ENCODE measurements around the gene VDAC2.

DNA sequence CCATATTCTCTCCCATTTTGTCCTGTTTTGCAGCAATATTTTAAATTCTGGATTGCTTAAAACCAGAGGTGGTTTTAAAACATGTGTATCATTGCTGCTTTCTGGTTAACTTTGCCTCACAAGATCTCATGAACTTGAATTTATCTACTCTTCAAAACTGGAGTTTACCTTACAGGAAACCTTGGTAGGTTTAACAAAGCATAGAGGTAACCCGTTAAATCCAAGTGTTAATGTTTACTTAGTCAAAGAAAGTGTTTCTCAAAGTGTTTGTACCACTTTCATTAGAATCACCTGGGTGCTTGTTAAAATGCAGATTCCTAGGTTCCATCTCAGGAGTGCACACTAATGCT is 44.0 kb upstream of the VDAC2 start:
- TF ChIP-seq, protein P1, sequence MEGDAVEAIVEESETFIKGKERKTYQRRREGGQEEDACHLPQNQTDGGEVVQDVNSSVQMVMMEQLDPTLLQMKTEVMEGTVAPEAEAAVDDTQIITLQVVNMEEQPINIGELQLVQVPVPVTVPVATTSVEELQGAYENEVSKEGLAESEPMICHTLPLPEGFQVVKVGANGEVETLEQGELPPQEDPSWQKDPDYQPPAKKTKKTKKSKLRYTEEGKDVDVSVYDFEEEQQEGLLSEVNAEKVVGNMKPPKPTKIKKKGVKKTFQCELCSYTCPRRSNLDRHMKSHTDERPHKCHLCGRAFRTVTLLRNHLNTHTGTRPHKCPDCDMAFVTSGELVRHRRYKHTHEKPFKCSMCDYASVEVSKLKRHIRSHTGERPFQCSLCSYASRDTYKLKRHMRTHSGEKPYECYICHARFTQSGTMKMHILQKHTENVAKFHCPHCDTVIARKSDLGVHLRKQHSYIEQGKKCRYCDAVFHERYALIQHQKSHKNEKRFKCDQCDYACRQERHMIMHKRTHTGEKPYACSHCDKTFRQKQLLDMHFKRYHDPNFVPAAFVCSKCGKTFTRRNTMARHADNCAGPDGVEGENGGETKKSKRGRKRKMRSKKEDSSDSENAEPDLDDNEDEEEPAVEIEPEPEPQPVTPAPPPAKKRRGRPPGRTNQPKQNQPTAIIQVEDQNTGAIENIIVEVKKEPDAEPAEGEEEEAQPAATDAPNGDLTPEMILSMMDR (IDR thresholded peaks at IDR 0.05) = no peak
- TF ChIP-seq POLR2A (IDR thresholded peaks at IDR 0.05) = no peak
